OCI-LY1 (cell line): ENCODE data around the gene PAPSS1.

Experiments used
- H2AFZ ChIP-seq: fragments of 200-600 bp; sonication (generic), shearing (Covaris generic); 2 replicates; pipeline ENCODE4 v1.6.0; 2014; ENCODE audit warnings: antibody characterized with exemption, mild to moderate bottlenecking, low read length
- H3F3A ChIP-seq: fragments of 200-600 bp; sonication (generic), shearing (Covaris generic); 2 replicates; pipeline ENCODE4 v1.6.0; 2014; ENCODE audit warnings: mild to moderate bottlenecking, antibody characterized with exemption, low read length, moderate library complexity; ENCODE audit not compliant: insufficient read depth
- H3K27ac ChIP-seq: fragments of 200-600 bp; sonication (generic); 2 replicates; pipeline ENCODE4 v1.5.1; 2014; ENCODE audit warnings: low read length, mixed run types, mild to moderate bottlenecking, low read depth; ENCODE audit not compliant: poor library complexity, severe bottlenecking
- H3K27me3 ChIP-seq: fragments of 200-600 bp; sonication (generic); 2 replicates; pipeline ENCODE4 v1.6.0; 2014; ENCODE audit warnings: antibody characterized with exemption, mild to moderate bottlenecking, low read length, moderate library complexity; ENCODE audit not compliant: insufficient read depth
- H3K36me3 ChIP-seq: fragments of 200-600 bp; sonication (generic); 2 replicates; pipeline ENCODE4 v1.6.1; 2014; ENCODE audit warnings: mild to moderate bottlenecking, antibody characterized with exemption, low read length, moderate library complexity, mixed read lengths; ENCODE audit not compliant: insufficient read depth
- H3K4me1 ChIP-seq: fragments of 200-600 bp; sonication (generic); 2 replicates; pipeline ENCODE4 v1.5.1; 2014; ENCODE audit warnings: mild to moderate bottlenecking, low read length, moderate library complexity; ENCODE audit not compliant: insufficient read depth, severe bottlenecking
- H3K4me2 ChIP-seq: fragments of 200-600 bp; sonication (generic), shearing (Covaris generic); 2 replicates; pipeline ENCODE4 v1.6.1; 2014; ENCODE audit warnings: low read length
- H3K4me3 ChIP-seq: fragments of 200-600 bp; sonication (generic); 2 replicates; pipeline ENCODE4 v1.5.1; 2014; ENCODE audit warnings: low read length, low read depth, mild to moderate bottlenecking, mixed read lengths; ENCODE audit not compliant: poor library complexity, severe bottlenecking
- H3K79me2 ChIP-seq: fragments of 200-600 bp; shearing (Covaris generic); 2 replicates; pipeline ENCODE4 v1.6.1; 2016; ENCODE audit warnings: mixed run types, low read length, mixed read lengths; ENCODE audit not compliant: insufficient read depth
- H3K9ac ChIP-seq: fragments of 200-600 bp; sonication (generic), shearing (Covaris generic); 2 replicates; pipeline ENCODE4 v1.6.1; 2014; ENCODE audit warnings: mild to moderate bottlenecking, low read length, mixed read lengths
- H3K9me2 ChIP-seq: fragments of 200-600 bp; sonication (generic), shearing (Covaris generic); 2 replicates; pipeline ENCODE4 v1.6.1; 2014; ENCODE audit warnings: low read depth, mild to moderate bottlenecking, low read length, mixed read lengths
- H3K9me3 ChIP-seq: fragments of 200-600 bp; shearing (Covaris generic); 2 replicates; pipeline ENCODE4 v1.6.1; 2014; ENCODE audit warnings: low read length, mixed read lengths
- H4K20me1 ChIP-seq: fragments of 200-600 bp; sonication (generic), shearing (Covaris generic); 2 replicates; pipeline ENCODE4 v1.6.0; 2016; ENCODE audit warnings: mild to moderate bottlenecking, low read length; ENCODE audit not compliant: insufficient read depth
- CTCF ChIP-seq: fragments of 200-600 bp; sonication (generic), shearing (Covaris generic); IDR thresholded peaks from 2 replicates; pipeline ENCODE4 v1.5.1; 2017; ENCODE audit warnings: mild to moderate bottlenecking, antibody characterized with exemption, low read length, moderate library complexity, mixed read lengths
- EZH2 ChIP-seq: fragments of 200-600 bp; sonication (generic), shearing (Covaris generic); IDR thresholded peaks from 2 replicates; pipeline ENCODE4 v1.8.0; 2017; ENCODE audit warnings: borderline replicate concordance, mixed run types, mild to moderate bottlenecking, antibody characterized with exemption, low read length, moderate library complexity, mixed read lengths

Gene PAPSS1

GRCh38 chr4:107603430-107603829, 116.6 kb downstream of the PAPSS1 start:
- Histone ChIP-seq H3K4me2 (no peak overlapping the region), H3K27ac (no peak overlapping the region), H3K4me1 (no peaks in the 10 kb centered on the region), H3K79me2 (no peaks in the 10 kb centered on the region), H3K36me3 (no peaks in the 10 kb centered on the region), H3K27me3 (no peaks in the 10 kb centered on the region), H4K20me1 (no peaks in the 10 kb centered on the region), H3K9ac (no peak overlapping the region), H3K4me3 (no peak overlapping the region), H3K9me2 (no peaks in the 10 kb centered on the region), H2AFZ (no peak overlapping the region), H3F3A (no peaks in the 10 kb centered on the region), H3K9me3 (no peaks in the 10 kb centered on the region)
- TF ChIP-seq EZH2 (no peak), CTCF (no peak)

GRCh38 chr4:107600983-107601382, 119.1 kb downstream of the PAPSS1 start:
- Histone ChIP-seq H3K79me2 (no peaks in the 10 kb centered on the region), H3K9me2 (no peaks in the 10 kb centered on the region), H3K27me3 (no peaks in the 10 kb centered on the region), H3K4me3 (no peak overlapping the region), H3F3A (no peaks in the 10 kb centered on the region), H3K4me2 (no peak overlapping the region), H3K9me3 (no peaks in the 10 kb centered on the region), H3K4me1 (no peaks in the 10 kb centered on the region), H3K9ac (no peak overlapping the region), H3K36me3 (no peaks in the 10 kb centered on the region), H4K20me1 (no peaks in the 10 kb centered on the region), H2AFZ (no peak overlapping the region), H3K27ac (no peak overlapping the region)
- no peak for TF ChIP-seq CTCF
- TF ChIP-seq EZH2: no peak

- H3K36me3 ChIP-seq: no peaks in the 10 kb centered on the region
- no peak overlapping the region for H3K9ac ChIP-seq
- no peaks in the 10 kb centered on the region for H3K9me2 ChIP-seq
- H3K79me2 ChIP-seq: no peaks in the 10 kb centered on the region
- no peaks in the 10 kb centered on the region for H3K27me3 ChIP-seq
- no peaks in the 10 kb centered on the region for H3K9me3 ChIP-seq
- H3F3A ChIP-seq: no peaks in the 10 kb centered on the region
- no peak overlapping the region for H3K4me3 ChIP-seq
- no peak for TF ChIP-seq CTCF
- H3K4me1 ChIP-seq: no peaks in the 10 kb centered on the region
- H3K27ac ChIP-seq: no peak overlapping the region
- H2AFZ ChIP-seq: no peak overlapping the region
- H3K4me2 ChIP-seq: no peak overlapping the region
- no peaks in the 10 kb centered on the region for H4K20me1 ChIP-seq
Measured at GRCh38 chr4:107600436-107600835, 119.6 kb downstream of the PAPSS1 start.
